ENCODE results near the gene SLAMF7. TPM values are rescaled to one million over a fixed set of nuclear protein-coding genes. Genes with fewer than 3 reads are reported as not detected.

Gene SLAMF7
- total RNA-seq, 3 donors from 2014 or later, result 6.4 to 12.7 (median 10.1) TPM

DNA sequence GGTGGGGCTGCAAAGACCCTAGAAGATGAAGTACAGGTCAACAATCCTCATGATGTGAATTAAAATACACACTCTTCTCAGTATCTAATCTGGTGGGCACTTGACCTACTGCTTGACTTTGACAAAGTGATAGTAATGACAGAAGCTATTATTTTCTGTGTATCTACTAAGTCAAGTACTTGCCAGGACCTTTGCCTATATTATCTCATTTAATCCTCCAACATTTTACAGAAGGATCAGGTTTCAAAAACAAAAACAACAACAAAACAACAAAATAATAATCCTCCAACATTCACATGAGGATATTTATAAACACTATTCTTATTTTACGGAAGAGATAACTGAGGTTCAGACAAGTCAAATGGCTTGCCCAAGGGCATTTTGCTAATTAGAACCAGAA is 23.0 kb upstream of the SLAMF7 start:
- Histone ChIP-seq H3K9me3 (no peaks in the 10 kb centered on the region), H3K4me1 (ENCODE audit: low read depth) (no peaks in the 10 kb centered on the region), H3K4me3 (no peak overlapping the region), H3K36me3 (ENCODE audit: low read depth) (no peaks in the 10 kb centered on the region)
- DNase-seq (no peak), ATAC-seq (no peak)
- TF ChIP-seq, protein P1, sequence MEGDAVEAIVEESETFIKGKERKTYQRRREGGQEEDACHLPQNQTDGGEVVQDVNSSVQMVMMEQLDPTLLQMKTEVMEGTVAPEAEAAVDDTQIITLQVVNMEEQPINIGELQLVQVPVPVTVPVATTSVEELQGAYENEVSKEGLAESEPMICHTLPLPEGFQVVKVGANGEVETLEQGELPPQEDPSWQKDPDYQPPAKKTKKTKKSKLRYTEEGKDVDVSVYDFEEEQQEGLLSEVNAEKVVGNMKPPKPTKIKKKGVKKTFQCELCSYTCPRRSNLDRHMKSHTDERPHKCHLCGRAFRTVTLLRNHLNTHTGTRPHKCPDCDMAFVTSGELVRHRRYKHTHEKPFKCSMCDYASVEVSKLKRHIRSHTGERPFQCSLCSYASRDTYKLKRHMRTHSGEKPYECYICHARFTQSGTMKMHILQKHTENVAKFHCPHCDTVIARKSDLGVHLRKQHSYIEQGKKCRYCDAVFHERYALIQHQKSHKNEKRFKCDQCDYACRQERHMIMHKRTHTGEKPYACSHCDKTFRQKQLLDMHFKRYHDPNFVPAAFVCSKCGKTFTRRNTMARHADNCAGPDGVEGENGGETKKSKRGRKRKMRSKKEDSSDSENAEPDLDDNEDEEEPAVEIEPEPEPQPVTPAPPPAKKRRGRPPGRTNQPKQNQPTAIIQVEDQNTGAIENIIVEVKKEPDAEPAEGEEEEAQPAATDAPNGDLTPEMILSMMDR (IDR thresholded peaks at IDR 0.05), result no peak
- intact Hi-C loops (cut with DNase I, micrococcal nuclease), result no loop called here

DNA sequence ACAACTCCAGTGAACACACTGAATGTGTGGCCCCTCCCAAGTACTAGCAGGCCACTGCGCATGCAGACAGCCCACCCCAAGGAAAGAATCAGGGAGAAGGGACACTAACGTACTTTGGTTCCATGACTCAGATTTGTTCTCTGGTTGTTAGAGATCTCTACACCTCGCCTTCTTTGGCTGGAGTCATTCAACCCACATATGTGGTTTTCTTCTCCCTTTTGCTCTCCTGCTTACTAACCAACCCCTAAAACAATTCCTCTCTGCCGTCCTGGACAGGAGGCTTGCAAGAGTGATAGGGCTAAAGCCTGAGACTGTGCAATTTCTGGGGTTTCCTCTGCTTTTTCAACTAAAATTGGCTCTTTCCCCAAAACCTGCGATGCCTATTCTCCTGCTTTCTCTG is 21.7 kb upstream of the SLAMF7 start:
- intact Hi-C loops (cut with DNase I, micrococcal nuclease), result no loop called here
- TF ChIP-seq, protein P1 (IDR thresholded peaks at IDR 0.05), result no peak
- no peak for ATAC-seq
- Histone ChIP-seq H3K36me3 (ENCODE audit: low read depth) (no peaks in the 10 kb centered on the region), H3K4me3 (no peak overlapping the region), H3K4me1 (ENCODE audit: low read depth) (no peaks in the 10 kb centered on the region), H3K9me3 (no peaks in the 10 kb centered on the region)
- DNase-seq, result no peak

DNA sequence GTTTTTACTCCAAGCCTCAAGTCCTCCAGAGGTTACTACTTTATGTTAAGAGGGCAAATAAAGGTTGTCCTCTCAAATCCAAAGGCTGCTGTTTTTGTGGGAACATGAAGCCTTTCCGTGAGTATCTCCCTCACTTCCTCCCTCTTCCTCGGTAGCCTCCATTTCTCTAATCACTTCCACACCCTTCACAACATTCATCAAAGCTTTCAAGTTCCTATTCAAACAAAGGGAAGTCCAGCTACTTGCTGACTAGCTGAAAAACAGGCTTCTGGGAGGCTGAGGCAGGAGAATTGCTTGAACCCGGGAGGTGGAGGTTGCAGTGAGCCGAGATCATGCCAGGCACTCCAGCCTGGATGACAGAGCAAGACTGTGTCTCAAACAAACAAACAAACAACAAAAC is 20.8 kb upstream of the SLAMF7 start:
- intact Hi-C loops (cut with DNase I, micrococcal nuclease), result no loop called here
- DNase-seq, result no peak
- Histone ChIP-seq H3K4me3 (no peak overlapping the region), H3K4me1 (ENCODE audit: low read depth) (no peaks in the 10 kb centered on the region), H3K36me3 (ENCODE audit: low read depth) (no peaks in the 10 kb centered on the region), H3K9me3 (no peaks in the 10 kb centered on the region)
- TF ChIP-seq, protein P1 (IDR thresholded peaks at IDR 0.05), result no peak
- no peak for ATAC-seq

DNA sequence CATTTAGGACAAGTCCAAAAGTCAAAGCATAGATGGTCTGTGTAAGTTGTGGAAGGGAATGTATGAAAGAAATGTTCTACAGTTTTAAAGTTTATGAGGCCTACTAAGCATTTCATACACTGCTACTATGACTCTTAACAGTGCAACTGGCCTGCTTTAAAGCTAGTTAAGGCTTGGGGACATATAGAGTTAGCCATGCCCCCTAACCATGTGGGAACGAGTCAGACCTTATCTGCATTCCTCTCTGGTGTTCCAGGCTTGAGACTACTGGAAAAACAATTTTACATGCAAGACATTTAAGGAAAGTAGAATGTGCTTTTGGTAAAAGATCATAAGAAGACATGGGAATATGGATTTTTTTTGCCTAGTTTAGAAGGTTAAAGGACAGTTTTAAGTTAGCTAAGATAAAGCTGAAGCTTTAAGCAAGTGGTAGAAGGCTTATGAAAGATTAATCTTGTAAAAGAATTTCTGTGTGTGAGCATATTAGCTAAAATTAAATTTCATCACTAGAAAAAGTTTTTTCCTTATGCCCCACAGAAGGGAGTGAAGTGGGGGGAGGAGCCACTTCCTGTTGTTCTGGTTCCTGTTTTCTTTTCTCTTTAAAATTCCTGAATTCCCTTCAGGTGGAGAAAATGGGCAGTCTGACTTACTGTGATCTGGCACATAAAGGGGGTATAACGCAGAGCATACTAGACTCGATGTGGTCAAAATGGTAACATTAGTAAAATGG is 18.5 kb upstream of the SLAMF7 start:
- Histone ChIP-seq H3K4me3 (no peak overlapping the region), H3K9me3 (no peaks in the 10 kb centered on the region), H3K36me3 (ENCODE audit: low read depth) (no peaks in the 10 kb centered on the region), H3K4me1 (ENCODE audit: low read depth) (no peaks in the 10 kb centered on the region)
- DNase-seq, result no peak
- intact Hi-C loops (cut with DNase I, micrococcal nuclease), result no loop called here
- TF ChIP-seq, protein P1 (IDR thresholded peaks at IDR 0.05), result no peak
- no peak for ATAC-seq

DNA sequence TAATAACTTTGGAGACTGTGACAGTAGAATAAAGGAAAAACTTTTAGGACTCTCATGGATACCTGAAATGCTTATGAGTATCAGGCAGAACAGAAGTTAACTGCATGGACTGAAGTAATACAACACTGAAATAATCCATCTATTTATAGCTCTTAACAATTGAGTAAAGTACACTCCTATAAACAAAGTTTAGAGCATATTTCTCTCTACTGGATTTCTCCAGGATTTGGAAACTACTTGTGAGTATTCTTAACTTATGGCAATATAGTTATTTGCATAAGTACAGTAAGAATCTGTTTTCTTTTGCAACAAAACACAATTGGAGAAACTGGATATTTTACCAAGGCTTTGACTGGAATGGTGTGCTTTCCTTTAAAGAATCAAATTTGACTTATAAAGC is 17.6 kb upstream of the SLAMF7 start:
- no peak for ATAC-seq
- DNase-seq, result no peak
- no peaks in the 10 kb centered on the region for H3K36me3 ChIP-seq (ENCODE audit: low read depth)
- peaks cover 1% of the 10 kb centered on the region for H3K4me1 ChIP-seq (ENCODE audit: low read depth)
- no peaks in the 10 kb centered on the region for H3K9me3 ChIP-seq
- intact Hi-C loops (cut with DNase I, micrococcal nuclease), result no loop called here
- TF ChIP-seq, protein P1 (IDR thresholded peaks at IDR 0.05), result no peak
- H3K4me3 ChIP-seq, result no peak overlapping the region

DNA sequence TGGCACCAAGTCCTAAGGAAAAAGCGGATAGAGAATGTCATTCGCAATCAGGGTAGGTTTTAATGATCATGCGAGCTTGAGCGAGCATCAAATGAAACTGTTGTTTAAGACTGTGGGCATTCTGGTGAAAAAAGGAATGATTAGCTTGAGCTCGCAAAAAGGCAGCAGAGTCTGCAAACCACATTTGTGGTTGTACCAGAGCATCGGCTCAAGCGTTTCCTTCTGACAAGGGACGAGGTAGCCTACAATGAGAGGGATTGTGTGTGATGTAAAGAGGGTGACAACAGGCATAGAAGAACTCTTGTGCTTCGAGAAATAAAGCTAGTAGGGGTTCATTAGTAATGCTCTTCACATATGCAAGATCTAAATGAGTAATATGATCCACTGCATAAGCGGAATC is 16.3 kb upstream of the SLAMF7 start:
- ATAC-seq, result no peak
- intact Hi-C loops (cut with DNase I, micrococcal nuclease), result no loop called here
- TF ChIP-seq, protein P1 (IDR thresholded peaks at IDR 0.05), result no peak
- Histone ChIP-seq H3K9me3 (no peaks in the 10 kb centered on the region), H3K4me1 (ENCODE audit: low read depth) (peaks cover 8% of the 10 kb centered on the region), H3K4me3 (no peak overlapping the region), H3K36me3 (ENCODE audit: low read depth) (no peaks in the 10 kb centered on the region)
- no peak for DNase-seq
